WTC11 (cell line): Measurements from ENCODE around the gene JAKMIP1. TPM values are rescaled to one million over a fixed set of nuclear protein-coding genes. Genes with fewer than 3 reads are reported as not detected.

Experiments used
- ATAC-seq: fragments of 200-7000 bp; cut with Tn5 transposase; 2 replicates; pipeline ENCODE4 v1.10.0; 2021; ENCODE audit warnings: mild to moderate bottlenecking, moderate library complexity
- CTCF ChIA-PET: fragments of 300-600 bp; sonication (Branson Sonifier 250); formaldehyde crosslinking; loops from one replicate; lab custom pipeline; 2021; ENCODE audit warnings: antibody characterized with exemption; lab: Charles Lee
- POLR2A ChIA-PET: fragments of 350-600 bp; sonication (Branson Sonifier 250); formaldehyde crosslinking; loops from one replicate; lab custom pipeline; 2021; ENCODE audit warnings: antibody characterized with exemption; lab: Charles Lee
- DNase-seq: peaks from one replicate; pipeline ENCODE4 v3.0.0; 2021; ENCODE audit warnings: low spot score
- H3K27ac Mint-ChIP-seq: 2 replicates; pipeline ENCODE4 v1.8.0; 2021; ENCODE audit warnings: mixed read lengths
- H3K27me3 Mint-ChIP-seq: 2 replicates; pipeline ENCODE4 v1.8.0; 2021; ENCODE audit warnings: low read depth, mild to moderate bottlenecking, moderate library complexity, mixed read lengths
- H3K36me3 Mint-ChIP-seq: 2 replicates; pipeline ENCODE4 v1.8.0; 2021; ENCODE audit warnings: mixed read lengths
- H3K4me1 Mint-ChIP-seq: 2 replicates; pipeline ENCODE4 v1.8.0; 2022; ENCODE audit warnings: mixed read lengths
- H3K4me3 Mint-ChIP-seq: 2 replicates; pipeline ENCODE4 v1.8.0; 2021; ENCODE audit warnings: mild to moderate bottlenecking, moderate library complexity, mixed read lengths
- H3K9me3 Mint-ChIP-seq: 2 replicates; pipeline ENCODE4 v1.8.0; 2021; ENCODE audit warnings: mixed read lengths
- CREB1 ChIP-seq: sonication (generic); formaldehyde crosslinking; IDR thresholded peaks from 2 replicates; pipeline ENCODE4 v1.8.0; 2023; ENCODE audit warnings: mild to moderate bottlenecking, missing genetic modification reagents
- FOXK1 ChIP-seq: sonication (generic); formaldehyde crosslinking; IDR thresholded peaks from 2 replicates; pipeline ENCODE4 v1.8.0; 2022; ENCODE audit warnings: mild to moderate bottlenecking, moderate library complexity, missing genetic modification reagents
- FOXP1 ChIP-seq: sonication (generic); formaldehyde crosslinking; IDR thresholded peaks from 2 replicates; pipeline ENCODE4 v1.8.0; 2022; ENCODE audit warnings: missing genetic modification reagents, mild to moderate bottlenecking, moderate library complexity, borderline replicate concordance
- GABPB1 ChIP-seq: sonication (generic); formaldehyde crosslinking; IDR thresholded peaks from 2 replicates; pipeline ENCODE4 v1.8.1; 2023; ENCODE audit warnings: mild to moderate bottlenecking, missing genetic modification reagents
- GRHL2 ChIP-seq: fragments of 250-450 bp; sonication (Bioruptor Pico); IDR thresholded peaks from 2 replicates; pipeline ENCODE4 v1.8.0; 2022; ENCODE audit warnings: mild to moderate bottlenecking, moderate library complexity; ENCODE audit not compliant: insufficient replicate concordance, severe bottlenecking
- MXD4 ChIP-seq: fragments of 250-450 bp; sonication (Bioruptor Pico); IDR thresholded peaks from 2 replicates; pipeline ENCODE4 v1.8.0; 2021; ENCODE audit warnings: mild to moderate bottlenecking, moderate library complexity, borderline replicate concordance
- MYBL2 ChIP-seq: sonication (generic); formaldehyde crosslinking; IDR thresholded peaks from 2 replicates; pipeline ENCODE4 v1.8.1; 2023; ENCODE audit warnings: mild to moderate bottlenecking, moderate library complexity, missing genetic modification reagents
- RELA ChIP-seq: sonication (generic); formaldehyde crosslinking; IDR thresholded peaks from 2 replicates; pipeline ENCODE4 v1.8.1; 2022; ENCODE audit warnings: missing genetic modification reagents, mild to moderate bottlenecking, borderline replicate concordance
- SMAD3 ChIP-seq: sonication (generic); formaldehyde crosslinking; IDR thresholded peaks from 2 replicates; pipeline ENCODE4 v1.8.0; 2022; ENCODE audit warnings: missing genetic modification reagents, mild to moderate bottlenecking, borderline replicate concordance
- SMAD4 ChIP-seq: sonication (generic); formaldehyde crosslinking; IDR thresholded peaks from 2 replicates; pipeline ENCODE4 v1.8.0; 2022; ENCODE audit warnings: mild to moderate bottlenecking, missing genetic modification reagents
- TEAD1 ChIP-seq: sonication (generic); formaldehyde crosslinking; IDR thresholded peaks from 2 replicates; pipeline ENCODE4 v1.8.0; 2022; ENCODE audit warnings: mild to moderate bottlenecking, missing genetic modification reagents
- TP53 ChIP-seq: sonication (generic); formaldehyde crosslinking; IDR thresholded peaks from 2 replicates; pipeline ENCODE4 v1.8.1; 2023; ENCODE audit warnings: mild to moderate bottlenecking, missing genetic modification reagents
- ZNF138 ChIP-seq: sonication (generic); formaldehyde crosslinking; conservative IDR thresholded peaks from 2 replicates; pipeline ENCODE4 v1.8.1; 2022; ENCODE audit warnings: mild to moderate bottlenecking, moderate library complexity, missing genetic modification reagents
- total RNA-seq: library from RNA; stranded (reverse); gene quantifications from 3 replicates; pipeline ENCODE4 v1.2.3, GENCODE V29; 2021
- TF ChIP-seq, protein P1 (sequence below): sonication (generic); formaldehyde crosslinking; IDR thresholded peaks from 2 replicates; pipeline ENCODE4 v1.8.0; 2022; ENCODE audit warnings: missing genetic modification reagents
- TF ChIP-seq, protein P2 (sequence below): sonication (generic); formaldehyde crosslinking; IDR thresholded peaks from 2 replicates; pipeline ENCODE4 v1.8.0; 2022; ENCODE audit warnings: mild to moderate bottlenecking, missing genetic modification reagents
- TF ChIP-seq, protein P3 (sequence below): fragments of 250-450 bp; sonication (Bioruptor Pico); IDR thresholded peaks from 2 replicates; pipeline ENCODE4 v2.1.2; 2022; ENCODE audit warnings: mild to moderate bottlenecking, moderate library complexity
- TF ChIP-seq, protein P4 (sequence below): sonication (generic); formaldehyde crosslinking; IDR thresholded peaks from 2 replicates; pipeline ENCODE4 v1.8.1; 2023; ENCODE audit warnings: mild to moderate bottlenecking, missing genetic modification reagents, moderate library complexity
- TF ChIP-seq, protein P5 (sequence below): sonication (generic); formaldehyde crosslinking; IDR thresholded peaks from 2 replicates; pipeline ENCODE4 v1.8.1; 2022; ENCODE audit warnings: missing genetic modification reagents, borderline replicate concordance
- TF ChIP-seq, protein P6 (sequence below): sonication (generic); formaldehyde crosslinking; IDR thresholded peaks from 2 replicates; pipeline ENCODE4 v1.8.0; 2023; ENCODE audit warnings: missing genetic modification reagents
- TF ChIP-seq, protein P7 (sequence below): sonication (generic); formaldehyde crosslinking; IDR thresholded peaks from 2 replicates; pipeline ENCODE4 v1.8.1; 2023; ENCODE audit warnings: mild to moderate bottlenecking, missing genetic modification reagents
- TF ChIP-seq, protein P8 (sequence below): sonication (generic); formaldehyde crosslinking; IDR thresholded peaks from 2 replicates; pipeline ENCODE4 v1.8.1; 2022; ENCODE audit warnings: low read depth, mild to moderate bottlenecking, moderate library complexity, missing genetic modification reagents, borderline replicate concordance
- TF ChIP-seq, protein P9 (sequence below): fragments of 250-450 bp; sonication (Bioruptor Pico); IDR thresholded peaks from 2 replicates; pipeline ENCODE4 v1.9.0; 2021; ENCODE audit warnings: mild to moderate bottlenecking

Gene JAKMIP1
- total RNA-seq, 1 experiment from 2014 or later = 4.0 TPM

DNA sequence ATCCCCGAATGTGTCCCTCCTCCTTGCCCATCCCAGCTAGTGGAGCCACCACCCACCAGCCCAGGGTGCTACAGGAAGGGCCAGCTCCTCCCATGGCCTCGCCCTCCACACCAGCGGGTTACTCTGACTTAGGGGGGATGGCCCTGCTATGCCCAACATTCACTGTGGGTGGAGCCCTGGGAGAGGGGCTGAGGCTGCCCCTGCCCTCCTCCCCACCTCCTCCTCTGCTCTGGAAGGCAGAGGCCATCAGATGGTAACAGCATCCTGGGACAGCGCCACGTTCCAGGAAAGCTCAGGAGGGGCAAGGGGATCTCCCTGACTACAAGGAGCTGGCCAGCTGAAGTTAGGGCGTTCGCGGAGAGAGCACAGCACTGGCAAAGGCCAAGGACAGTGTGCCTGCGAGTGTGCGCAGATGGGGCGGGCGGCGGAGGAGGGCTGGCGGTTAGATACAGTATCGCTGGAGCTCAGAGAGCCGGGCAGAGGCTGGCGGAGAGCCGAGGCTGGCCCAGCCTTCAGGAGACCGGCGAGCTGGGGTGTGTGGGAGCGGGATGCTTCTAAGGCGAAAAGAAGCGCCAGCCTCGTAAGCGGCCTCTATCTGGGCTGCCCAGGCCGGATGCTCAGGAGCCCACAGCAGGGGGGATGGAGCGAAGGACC, 1.5 kb downstream of the JAKMIP1 start:
- H3K27me3 Mint-ChIP-seq = peaks cover 36% of the 10 kb centered on the region
- H3K4me1 Mint-ChIP-seq = peaks cover 41% of the 10 kb centered on the region
- CTCF ChIA-PET = interaction anchor here (0.6 to 2.8 kb wide), 29 partner anchors 8 to 200 kb away, joined by 3 to 22 read pairs (median 4); no protein-coding TSS in a partner anchor
- no peak overlapping the region for H3K27ac Mint-ChIP-seq
- peak overlapping the region; percentile 79 for H3K4me3 Mint-ChIP-seq
- DNase-seq (peak; percentile 71), ATAC-seq (peak; percentile 88)
- POLR2A ChIA-PET = interaction anchor here (1.5 kb wide), 1 partner anchor 46 kb away, joined by 3 read pairs; no protein-coding TSS in a partner anchor
- peaks cover 8% of the 10 kb centered on the region for H3K9me3 Mint-ChIP-seq
- H3K36me3 Mint-ChIP-seq = peaks cover 3% of the 10 kb centered on the region; the same call in 1 of the 2 replicates
- TF ChIP-seq TEAD1 (CRISPR knock-in tag) (no peak), SMAD3 (CRISPR knock-in tag) (no peak; the same call in 1 of the 2 replicates), RELA (no peak), CREB1 (CRISPR knock-in tag) (no peak), FOXK1 (CRISPR knock-in tag) (peak; percentile 42; the same call in 1 of the 2 replicates), GABPB1 (CRISPR knock-in tag) (no peak), TP53 (CRISPR knock-in tag) (0 out of 2 replicates have a peak, but pooled peaks have one; percentile 39), FOXP1 (no peak), MYBL2 (CRISPR knock-in tag) (no peak), SMAD4 (no peak), MXD4 (CRISPR knock-in tag) (no peak), GRHL2 (CRISPR knock-in tag) (no peak), ZNF138 (CRISPR knock-in tag) (no peak)
- TF ChIP-seq, protein P1, sequence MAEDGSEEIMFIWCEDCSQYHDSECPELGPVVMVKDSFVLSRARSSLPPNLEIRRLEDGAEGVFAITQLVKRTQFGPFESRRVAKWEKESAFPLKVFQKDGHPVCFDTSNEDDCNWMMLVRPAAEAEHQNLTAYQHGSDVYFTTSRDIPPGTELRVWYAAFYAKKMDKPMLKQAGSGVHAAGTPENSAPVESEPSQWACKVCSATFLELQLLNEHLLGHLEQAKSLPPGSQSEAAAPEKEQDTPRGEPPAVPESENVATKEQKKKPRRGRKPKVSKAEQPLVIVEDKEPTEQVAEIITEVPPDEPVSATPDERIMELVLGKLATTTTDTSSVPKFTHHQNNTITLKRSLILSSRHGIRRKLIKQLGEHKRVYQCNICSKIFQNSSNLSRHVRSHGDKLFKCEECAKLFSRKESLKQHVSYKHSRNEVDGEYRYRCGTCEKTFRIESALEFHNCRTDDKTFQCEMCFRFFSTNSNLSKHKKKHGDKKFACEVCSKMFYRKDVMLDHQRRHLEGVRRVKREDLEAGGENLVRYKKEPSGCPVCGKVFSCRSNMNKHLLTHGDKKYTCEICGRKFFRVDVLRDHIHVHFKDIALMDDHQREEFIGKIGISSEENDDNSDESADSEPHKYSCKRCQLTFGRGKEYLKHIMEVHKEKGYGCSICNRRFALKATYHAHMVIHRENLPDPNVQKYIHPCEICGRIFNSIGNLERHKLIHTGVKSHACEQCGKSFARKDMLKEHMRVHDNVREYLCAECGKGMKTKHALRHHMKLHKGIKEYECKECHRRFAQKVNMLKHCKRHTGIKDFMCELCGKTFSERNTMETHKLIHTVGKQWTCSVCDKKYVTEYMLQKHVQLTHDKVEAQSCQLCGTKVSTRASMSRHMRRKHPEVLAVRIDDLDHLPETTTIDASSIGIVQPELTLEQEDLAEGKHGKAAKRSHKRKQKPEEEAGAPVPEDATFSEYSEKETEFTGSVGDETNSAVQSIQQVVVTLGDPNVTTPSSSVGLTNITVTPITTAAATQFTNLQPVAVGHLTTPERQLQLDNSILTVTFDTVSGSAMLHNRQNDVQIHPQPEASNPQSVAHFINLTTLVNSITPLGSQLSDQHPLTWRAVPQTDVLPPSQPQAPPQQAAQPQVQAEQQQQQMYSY (CRISPR knock-in tag) = no peak
- TF ChIP-seq, protein P2, sequence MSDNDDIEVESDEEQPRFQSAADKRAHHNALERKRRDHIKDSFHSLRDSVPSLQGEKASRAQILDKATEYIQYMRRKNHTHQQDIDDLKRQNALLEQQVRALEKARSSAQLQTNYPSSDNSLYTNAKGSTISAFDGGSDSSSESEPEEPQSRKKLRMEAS (CRISPR knock-in tag) = peak; percentile 29
- TF ChIP-seq, protein P3, sequence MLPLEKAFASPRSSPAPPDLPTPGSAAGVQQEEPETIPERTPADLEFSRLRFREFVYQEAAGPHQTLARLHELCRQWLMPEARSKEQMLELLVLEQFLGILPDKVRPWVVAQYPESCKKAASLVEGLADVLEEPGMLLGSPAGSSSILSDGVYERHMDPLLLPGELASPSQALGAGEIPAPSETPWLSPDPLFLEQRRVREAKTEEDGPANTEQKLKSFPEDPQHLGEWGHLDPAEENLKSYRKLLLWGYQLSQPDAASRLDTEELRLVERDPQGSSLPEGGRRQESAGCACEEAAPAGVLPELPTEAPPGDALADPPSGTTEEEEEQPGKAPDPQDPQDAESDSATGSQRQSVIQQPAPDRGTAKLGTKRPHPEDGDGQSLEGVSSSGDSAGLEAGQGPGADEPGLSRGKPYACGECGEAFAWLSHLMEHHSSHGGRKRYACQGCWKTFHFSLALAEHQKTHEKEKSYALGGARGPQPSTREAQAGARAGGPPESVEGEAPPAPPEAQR = no peak
- TF ChIP-seq, protein P4, sequence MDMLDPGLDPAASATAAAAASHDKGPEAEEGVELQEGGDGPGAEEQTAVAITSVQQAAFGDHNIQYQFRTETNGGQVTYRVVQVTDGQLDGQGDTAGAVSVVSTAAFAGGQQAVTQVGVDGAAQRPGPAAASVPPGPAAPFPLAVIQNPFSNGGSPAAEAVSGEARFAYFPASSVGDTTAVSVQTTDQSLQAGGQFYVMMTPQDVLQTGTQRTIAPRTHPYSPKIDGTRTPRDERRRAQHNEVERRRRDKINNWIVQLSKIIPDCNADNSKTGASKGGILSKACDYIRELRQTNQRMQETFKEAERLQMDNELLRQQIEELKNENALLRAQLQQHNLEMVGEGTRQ = no peak
- TF ChIP-seq, protein P5, sequence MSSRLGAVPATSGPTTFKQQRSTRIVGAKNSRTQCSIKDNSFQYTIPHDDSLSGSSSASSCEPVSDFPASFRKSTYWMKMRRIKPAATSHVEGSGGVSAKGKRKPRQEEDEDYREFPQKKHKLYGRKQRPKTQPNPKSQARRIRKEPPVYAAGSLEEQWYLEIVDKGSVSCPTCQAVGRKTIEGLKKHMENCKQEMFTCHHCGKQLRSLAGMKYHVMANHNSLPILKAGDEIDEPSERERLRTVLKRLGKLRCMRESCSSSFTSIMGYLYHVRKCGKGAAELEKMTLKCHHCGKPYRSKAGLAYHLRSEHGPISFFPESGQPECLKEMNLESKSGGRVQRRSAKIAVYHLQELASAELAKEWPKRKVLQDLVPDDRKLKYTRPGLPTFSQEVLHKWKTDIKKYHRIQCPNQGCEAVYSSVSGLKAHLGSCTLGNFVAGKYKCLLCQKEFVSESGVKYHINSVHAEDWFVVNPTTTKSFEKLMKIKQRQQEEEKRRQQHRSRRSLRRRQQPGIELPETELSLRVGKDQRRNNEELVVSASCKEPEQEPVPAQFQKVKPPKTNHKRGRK (CRISPR knock-in tag) = no peak
- TF ChIP-seq, protein P6, sequence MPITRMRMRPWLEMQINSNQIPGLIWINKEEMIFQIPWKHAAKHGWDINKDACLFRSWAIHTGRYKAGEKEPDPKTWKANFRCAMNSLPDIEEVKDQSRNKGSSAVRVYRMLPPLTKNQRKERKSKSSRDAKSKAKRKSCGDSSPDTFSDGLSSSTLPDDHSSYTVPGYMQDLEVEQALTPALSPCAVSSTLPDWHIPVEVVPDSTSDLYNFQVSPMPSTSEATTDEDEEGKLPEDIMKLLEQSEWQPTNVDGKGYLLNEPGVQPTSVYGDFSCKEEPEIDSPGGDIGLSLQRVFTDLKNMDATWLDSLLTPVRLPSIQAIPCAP (CRISPR knock-in tag) = no peak
- TF ChIP-seq, protein P7, sequence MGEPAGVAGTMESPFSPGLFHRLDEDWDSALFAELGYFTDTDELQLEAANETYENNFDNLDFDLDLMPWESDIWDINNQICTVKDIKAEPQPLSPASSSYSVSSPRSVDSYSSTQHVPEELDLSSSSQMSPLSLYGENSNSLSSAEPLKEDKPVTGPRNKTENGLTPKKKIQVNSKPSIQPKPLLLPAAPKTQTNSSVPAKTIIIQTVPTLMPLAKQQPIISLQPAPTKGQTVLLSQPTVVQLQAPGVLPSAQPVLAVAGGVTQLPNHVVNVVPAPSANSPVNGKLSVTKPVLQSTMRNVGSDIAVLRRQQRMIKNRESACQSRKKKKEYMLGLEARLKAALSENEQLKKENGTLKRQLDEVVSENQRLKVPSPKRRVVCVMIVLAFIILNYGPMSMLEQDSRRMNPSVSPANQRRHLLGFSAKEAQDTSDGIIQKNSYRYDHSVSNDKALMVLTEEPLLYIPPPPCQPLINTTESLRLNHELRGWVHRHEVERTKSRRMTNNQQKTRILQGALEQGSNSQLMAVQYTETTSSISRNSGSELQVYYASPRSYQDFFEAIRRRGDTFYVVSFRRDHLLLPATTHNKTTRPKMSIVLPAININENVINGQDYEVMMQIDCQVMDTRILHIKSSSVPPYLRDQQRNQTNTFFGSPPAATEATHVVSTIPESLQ (CRISPR knock-in tag) = no peak
- TF ChIP-seq, protein P8, sequence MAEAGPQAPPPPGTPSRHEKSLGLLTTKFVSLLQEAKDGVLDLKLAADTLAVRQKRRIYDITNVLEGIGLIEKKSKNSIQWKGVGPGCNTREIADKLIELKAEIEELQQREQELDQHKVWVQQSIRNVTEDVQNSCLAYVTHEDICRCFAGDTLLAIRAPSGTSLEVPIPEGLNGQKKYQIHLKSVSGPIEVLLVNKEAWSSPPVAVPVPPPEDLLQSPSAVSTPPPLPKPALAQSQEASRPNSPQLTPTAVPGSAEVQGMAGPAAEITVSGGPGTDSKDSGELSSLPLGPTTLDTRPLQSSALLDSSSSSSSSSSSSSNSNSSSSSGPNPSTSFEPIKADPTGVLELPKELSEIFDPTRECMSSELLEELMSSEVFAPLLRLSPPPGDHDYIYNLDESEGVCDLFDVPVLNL (CRISPR knock-in tag) = no peak
- TF ChIP-seq, protein P9, sequence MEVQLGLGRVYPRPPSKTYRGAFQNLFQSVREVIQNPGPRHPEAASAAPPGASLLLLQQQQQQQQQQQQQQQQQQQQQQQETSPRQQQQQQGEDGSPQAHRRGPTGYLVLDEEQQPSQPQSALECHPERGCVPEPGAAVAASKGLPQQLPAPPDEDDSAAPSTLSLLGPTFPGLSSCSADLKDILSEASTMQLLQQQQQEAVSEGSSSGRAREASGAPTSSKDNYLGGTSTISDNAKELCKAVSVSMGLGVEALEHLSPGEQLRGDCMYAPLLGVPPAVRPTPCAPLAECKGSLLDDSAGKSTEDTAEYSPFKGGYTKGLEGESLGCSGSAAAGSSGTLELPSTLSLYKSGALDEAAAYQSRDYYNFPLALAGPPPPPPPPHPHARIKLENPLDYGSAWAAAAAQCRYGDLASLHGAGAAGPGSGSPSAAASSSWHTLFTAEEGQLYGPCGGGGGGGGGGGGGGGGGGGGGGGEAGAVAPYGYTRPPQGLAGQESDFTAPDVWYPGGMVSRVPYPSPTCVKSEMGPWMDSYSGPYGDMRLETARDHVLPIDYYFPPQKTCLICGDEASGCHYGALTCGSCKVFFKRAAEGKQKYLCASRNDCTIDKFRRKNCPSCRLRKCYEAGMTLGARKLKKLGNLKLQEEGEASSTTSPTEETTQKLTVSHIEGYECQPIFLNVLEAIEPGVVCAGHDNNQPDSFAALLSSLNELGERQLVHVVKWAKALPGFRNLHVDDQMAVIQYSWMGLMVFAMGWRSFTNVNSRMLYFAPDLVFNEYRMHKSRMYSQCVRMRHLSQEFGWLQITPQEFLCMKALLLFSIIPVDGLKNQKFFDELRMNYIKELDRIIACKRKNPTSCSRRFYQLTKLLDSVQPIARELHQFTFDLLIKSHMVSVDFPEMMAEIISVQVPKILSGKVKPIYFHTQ (CRISPR knock-in tag) = no peak
